IMR-90 (cell line): Measurements from ENCODE around the gene TEDC1. TPM values are rescaled to one million over a fixed set of nuclear protein-coding genes. Genes with fewer than 3 reads are reported as not detected.

ENCODE experiments used
- ATAC-seq: fragments of 200-7000 bp; cut with Tn5 transposase; 2 replicates; pipeline ENCODE4 v1.9.1; 2020; ENCODE audit warnings: low read depth, mild to moderate bottlenecking, moderate library complexity
- BruUV-seq: library from RNA; stranded (reverse); fragments of 400-500 nt; replicated peaks from 2 replicates; lab custom pipeline; 2021; lab: Mats Ljungman, UMichigan
- CTCF ChIA-PET: fragments of 300-600 bp; formaldehyde crosslinking; extraction: SDS; loops from one replicate; lab custom pipeline; 2021; ENCODE audit warnings: antibody characterized with exemption; lab: Yijun Ruan, JAX
- POLR2A ChIA-PET: fragments of 300-600 bp; sonication (Branson Sonifier 250); formaldehyde crosslinking; loops from one replicate; lab custom pipeline; 2022; ENCODE audit warnings: antibody characterized with exemption; ENCODE audit not compliant: unreplicated experiment; lab: Charles Lee
- DNase-seq: peaks from one replicate; pipeline ENCODE4 v3.0.0; 2013
- H2AFZ ChIP-seq: replicated peaks from 2 replicates; pipeline ENCODE3; 2013; ENCODE audit warnings: low read length, mild to moderate bottlenecking; ENCODE audit not compliant: poor library complexity
- H2AK5ac ChIP-seq: 2 replicates; pipeline ENCODE4 v1.6.1; 2013; ENCODE audit warnings: low read depth, low read length, inconsistent platforms
- H2AK9ac ChIP-seq: replicated peaks from 2 replicates; pipeline ENCODE3; 2013; ENCODE audit warnings: mild to moderate bottlenecking, low read depth, low read length, moderate library complexity; ENCODE audit not compliant: poor library complexity
- H2BK120ac ChIP-seq: 2 replicates; pipeline ENCODE4 v1.6.1; 2013; ENCODE audit warnings: low read depth, low read length, inconsistent platforms
- H2BK15ac ChIP-seq: 3 replicates; pipeline ENCODE4 v1.6.1; 2013; ENCODE audit warnings: low read depth, low read length, inconsistent platforms
- H2BK20ac ChIP-seq: 2 replicates; pipeline ENCODE4 v1.6.1; 2013; ENCODE audit warnings: low read depth, mild to moderate bottlenecking, inconsistent platforms, low read length, moderate library complexity
- H2BK5ac ChIP-seq: 2 replicates; pipeline ENCODE4 v1.6.1; 2013; ENCODE audit warnings: mild to moderate bottlenecking, low read depth, low read length, inconsistent platforms; ENCODE audit not compliant: poor library complexity, severe bottlenecking
- H3K14ac ChIP-seq: replicated peaks from 2 replicates; pipeline ENCODE4 v1.6.1; 2013; ENCODE audit warnings: low read depth, low read length, inconsistent platforms
- H3K18ac ChIP-seq: 2 replicates; pipeline ENCODE4 v1.6.1; 2013; ENCODE audit warnings: low read depth, low read length, control low read depth
- H3K23ac ChIP-seq: 2 replicates; pipeline ENCODE4 v1.6.1; 2013; ENCODE audit warnings: low read depth, low read length, inconsistent platforms
- H3K27ac ChIP-seq: 2 replicates; pipeline ENCODE4 v1.5.1; 2013; ENCODE audit warnings: mild to moderate bottlenecking, control low read depth, low read length; ENCODE audit not compliant: insufficient read depth
- H3K27me3 ChIP-seq: 2 replicates; pipeline ENCODE4 v1.6.1; 2013; ENCODE audit warnings: low read length; ENCODE audit not compliant: control insufficient read depth, insufficient read depth
- H3K36me3 ChIP-seq: 2 replicates; pipeline ENCODE4 v1.6.1; 2013; ENCODE audit warnings: low read length, mixed read lengths; ENCODE audit not compliant: control insufficient read depth, insufficient read depth
- H3K4ac ChIP-seq: 2 replicates; pipeline ENCODE4 v1.6.1; 2013; ENCODE audit warnings: low read depth, low read length, inconsistent platforms
- H3K4me1 ChIP-seq: 2 replicates; pipeline ENCODE4 v1.6.1; 2013; ENCODE audit warnings: low read length, mixed read lengths; ENCODE audit not compliant: control insufficient read depth, insufficient read depth
- H3K4me2 ChIP-seq: 2 replicates; pipeline ENCODE4 v1.6.1; 2013; ENCODE audit warnings: low read depth, mild to moderate bottlenecking, control low read depth, low read length, moderate library complexity
- H3K4me3 ChIP-seq: 2 replicates; pipeline ENCODE4 v1.5.1; 2013; ENCODE audit warnings: low read depth, mild to moderate bottlenecking, control low read depth, low read length, moderate library complexity; ENCODE audit not compliant: insufficient read depth
- H3K56ac ChIP-seq: 2 replicates; pipeline ENCODE4 v1.6.1; 2013; ENCODE audit warnings: low read length, inconsistent platforms; ENCODE audit not compliant: insufficient read depth; ENCODE audit errors: extremely low read depth
- H3K79me1 ChIP-seq, 2 experiments: 2 replicates each; pipeline ENCODE4 v1.6.1; 2013; ENCODE audit warnings: low read length in 2 of 2, inconsistent platforms in 1 of 2, low read depth in 1 of 2
- H3K9ac ChIP-seq: 2 replicates; pipeline ENCODE4 v1.6.1; 2013; ENCODE audit warnings: low read depth, low read length, control low read depth
- H3K9me1 ChIP-seq: 2 replicates; pipeline ENCODE4 v1.6.1; 2013; ENCODE audit warnings: low read length, inconsistent platforms; ENCODE audit not compliant: insufficient read depth
- H3K9me3 ChIP-seq: 2 replicates; pipeline ENCODE4 v1.6.1; 2013; ENCODE audit warnings: low read length; ENCODE audit not compliant: control insufficient read depth, insufficient read depth
- H4K20me1 ChIP-seq: 2 replicates; pipeline ENCODE4 v1.6.1; 2013; ENCODE audit warnings: low read length, inconsistent platforms; ENCODE audit not compliant: insufficient read depth
- H4K5ac ChIP-seq: 2 replicates; pipeline ENCODE4 v1.6.1; 2013; ENCODE audit warnings: mild to moderate bottlenecking, low read depth, low read length, control low read depth
- H4K8ac ChIP-seq, 2 experiments: 2 replicates each; pipeline ENCODE4 v1.6.1; 2013; ENCODE audit warnings: low read depth in 2 of 2, low read length in 2 of 2, control low read depth in 1 of 2, inconsistent platforms in 1 of 2
- H4K91ac ChIP-seq: 2 replicates; pipeline ENCODE4 v1.6.1; 2013; ENCODE audit warnings: low read depth, low read length, inconsistent platforms; ENCODE audit not compliant: insufficient read depth
- BHLHE40 ChIP-seq: fragments of 150-350 bp; IDR thresholded peaks from 2 replicates; pipeline ENCODE4 v1.6.1; 2016; ENCODE audit warnings: mild to moderate bottlenecking, low read depth, low read length
- CEBPB ChIP-seq: IDR thresholded peaks from 2 replicates; pipeline ENCODE4 v1.6.1; 2012; ENCODE audit warnings: low read depth, low read length, improper control_type of control experiment
- CHD1 ChIP-seq: IDR thresholded peaks from 2 replicates; pipeline ENCODE4 v1.6.1; 2012; ENCODE audit warnings: low read depth, low read length, improper control_type of control experiment
- CTCF ChIP-seq: conservative IDR thresholded peaks from 2 replicates; pipeline ENCODE4 v1.5.1; 2012; ENCODE audit warnings: mild to moderate bottlenecking, low read depth, low read length, improper control_type of control experiment
- ELK1 ChIP-seq: fragments of 150-350 bp; IDR thresholded peaks from 2 replicates; pipeline ENCODE4 v1.6.1; 2016; ENCODE audit warnings: low read depth, mild to moderate bottlenecking, low read length, moderate library complexity, borderline replicate concordance
- FOS ChIP-seq: fragments of 150-350 bp; IDR thresholded peaks from 2 replicates; pipeline ENCODE4 v1.6.1; 2016; ENCODE audit warnings: low read depth, low read length
- MAFK ChIP-seq: IDR thresholded peaks from 2 replicates; pipeline ENCODE4 v1.6.1; 2012; ENCODE audit warnings: low read depth, low read length, improper control_type of control experiment
- MAZ ChIP-seq: IDR thresholded peaks from 2 replicates; pipeline ENCODE4 v1.6.1; 2012; ENCODE audit warnings: low read depth, mild to moderate bottlenecking, low read length, improper control_type of control experiment, moderate library complexity, borderline replicate concordance
- MXI1 ChIP-seq: IDR thresholded peaks from 2 replicates; pipeline ENCODE4 v1.6.1; 2012; ENCODE audit warnings: low read depth, mild to moderate bottlenecking, low read length, moderate library complexity, borderline replicate concordance
- NFE2L2 ChIP-seq: fragments of 150-350 bp; IDR thresholded peaks from 2 replicates; pipeline ENCODE4 v1.6.1; 2016; ENCODE audit warnings: low read depth, mild to moderate bottlenecking, low read length
- POLR2A ChIP-seq: IDR thresholded peaks from 2 replicates; pipeline ENCODE4 v1.6.1; 2012; ENCODE audit warnings: mild to moderate bottlenecking, low read depth, low read length
- RAD21 ChIP-seq: IDR thresholded peaks from 2 replicates; pipeline ENCODE4 v1.6.1; 2012; ENCODE audit warnings: low read length, improper control_type of control experiment
- RCOR1 ChIP-seq: IDR thresholded peaks from 2 replicates; pipeline ENCODE4 v1.6.1; 2012; ENCODE audit warnings: mild to moderate bottlenecking, low read length, improper control_type of control experiment; ENCODE audit not compliant: insufficient replicate concordance
- RFX5 ChIP-seq: IDR thresholded peaks from 2 replicates; pipeline ENCODE4 v1.8.0; 2012; ENCODE audit warnings: low read depth, mild to moderate bottlenecking, low read length, moderate library complexity
- SMC3 ChIP-seq: fragments of 150-350 bp; IDR thresholded peaks from 2 replicates; pipeline ENCODE4 v1.6.1; 2016; ENCODE audit warnings: low read depth, mild to moderate bottlenecking, antibody characterized with exemption, low read length, moderate library complexity
- USF2 ChIP-seq: fragments of 150-350 bp; IDR thresholded peaks from 2 replicates; pipeline ENCODE4 v1.6.1; 2017; ENCODE audit warnings: mild to moderate bottlenecking, antibody characterized with exemption, low read length, low read depth
- WGBS, 2 experiments: methylation state at CpG; one replicate each; pipeline versions ENCODE4 v1.1.5 to v1.1.7; 2013; ENCODE audit warnings: missing lambda C conversion rate in 2 of 2; ENCODE audit not compliant: insufficient read length in 1 of 2; ENCODE audit errors: extremely low coverage in 2 of 2; 5-methylcytosine and 5-hydroxymethylcytosine counted together
- dilution Hi-C: fragments of 300-500 bp; cut with HindIII; formaldehyde crosslinking; loops from one replicate; pipeline ENCODE4 v1.14.3; 2018; ENCODE audit warnings: low sequenced_read_pairs; ENCODE audit not compliant: unreplicated experiment
- in situ Hi-C: fragments of 300-500 bp; cut with MboI; formaldehyde crosslinking; loops from 3 replicates; pipeline ENCODE4 v1.14.3; 2019; ENCODE audit warnings: low sequenced_read_pairs, inconsistent platforms, mixed read lengths
- intact Hi-C: fragments of 100-400 bp; cut with micrococcal nuclease; formaldehyde crosslinking; loops from 2 replicates; pipeline ENCODE4 v1.10.0; 2022
- polyA plus RNA-seq, 3 experiments: library from polyadenylated mRNA; depleted of rRNA; stranded (reverse); fragments of >200 nt; gene quantifications; 2 replicates each; pipeline ENCODE4 v1.2.3, GENCODE V29; 2012; ENCODE audit warnings: low replicate concordance in 1 of 3
- total RNA-seq: library from RNA; depleted of rRNA; stranded (reverse); fragments of >200 nt; gene quantifications from 2 replicates; pipeline ENCODE4 v1.2.3, GENCODE V29; 2012

TEDC1 gene
- total and polyA plus RNA-seq, 2 of the 4 experiments (the other 2 are of a cell fraction) = 5.7 to 6.4 TPM

GRCh38 chr14:105517096-105517495, 26.1 kb downstream of the TEDC1 start:
- H4K20me1 ChIP-seq = no peaks in the 10 kb centered on the region
- no peak overlapping the region for H3K4me2 ChIP-seq
- no peak overlapping the region for H3K4ac ChIP-seq
- no peak overlapping the region for H2AK5ac ChIP-seq
- H2AFZ ChIP-seq = no peak overlapping the region
- ATAC-seq = no peak
- H3K27me3 ChIP-seq = peaks cover 15% of the 10 kb centered on the region
- no peak overlapping the region for H3K56ac ChIP-seq
- no peak overlapping the region for H4K91ac ChIP-seq
- no peaks in the 10 kb centered on the region for H3K9me1 ChIP-seq
- no peaks in the 10 kb centered on the region for H3K36me3 ChIP-seq
- BruUV-seq = no TSS peak
- no peak overlapping the region for H4K8ac ChIP-seq
- dilution Hi-C loops = no loop called here
- in situ Hi-C loops = no loop called here
- H3K14ac ChIP-seq = no peak overlapping the region
- no peak overlapping the region for H2BK120ac ChIP-seq
- no peak for TF ChIP-seq CHD1
- no peak for TF ChIP-seq MAZ
- TF ChIP-seq FOS = no peak
- no peak for TF ChIP-seq MAFK
- TF ChIP-seq CEBPB = no peak
- TF ChIP-seq USF2 = no peak
- no peak for TF ChIP-seq RAD21
- TF ChIP-seq BHLHE40 = no peak
- no peak for TF ChIP-seq RFX5
- no peak for TF ChIP-seq RCOR1
- no peak for TF ChIP-seq CTCF
- no peak for TF ChIP-seq ELK1
- no peak for TF ChIP-seq POLR2A
- TF ChIP-seq NFE2L2 = no peak
- no peak for TF ChIP-seq MXI1
- TF ChIP-seq SMC3 = no peak
- ChIA-PET POLR2A (no interaction called here), CTCF (no interaction called here)
- no peak overlapping the region for H3K18ac ChIP-seq
- no peak overlapping the region for H3K23ac ChIP-seq
- no peak overlapping the region for H2BK15ac ChIP-seq
- H2AK9ac ChIP-seq = no peak overlapping the region
- WGBS, 2 experiments = 46% methylated on average over 4 of the region's 5 CpGs; no CpG with 5 or more reads in 1 of the 2 experiments
- H2BK5ac ChIP-seq = no peak overlapping the region
- intact Hi-C loops = no loop called here
- no peaks in the 10 kb centered on the region for H3K79me1 ChIP-seq
- no peaks in the 10 kb centered on the region for H3K4me1 ChIP-seq
- H3K9me3 ChIP-seq = peaks cover 2% of the 10 kb centered on the region; the same call in 1 of the 2 replicates
- H3K4me3 ChIP-seq = no peak overlapping the region
- no peak for DNase-seq
- H3K27ac ChIP-seq = no peak overlapping the region
- H2BK20ac ChIP-seq = no peak overlapping the region
- H4K5ac ChIP-seq = no peak overlapping the region
- H3K9ac ChIP-seq = no peak overlapping the region
